ENCODE results near the gene ST6GALNAC3.
"Not testable (repeated sequence)": the region's sequence is repeated elsewhere in the genome, so short reads cannot be mapped to it uniquely, and the experiment has no call there.

ST6GALNAC3 gene

GRCh38 chr1:76109404-76109803 lies 34.9 kb downstream of the ST6GALNAC3 start:
- DNase-seq (ENCODE audit: low spot score), result no peak

- DNase-seq (ENCODE audit: low spot score), result no peak
Observed at GRCh38 chr1:76109901-76110560, 35.5 kb downstream of the ST6GALNAC3 start.

GRCh38 chr1:76110666-76111065 lies 36.1 kb downstream of the ST6GALNAC3 start:
- no peak for DNase-seq (ENCODE audit: low spot score)

GRCh38 chr1:76112321-76112720 lies 37.8 kb downstream of the ST6GALNAC3 start:
- not testable (repeated sequence) for DNase-seq (ENCODE audit: low spot score)

DNA sequence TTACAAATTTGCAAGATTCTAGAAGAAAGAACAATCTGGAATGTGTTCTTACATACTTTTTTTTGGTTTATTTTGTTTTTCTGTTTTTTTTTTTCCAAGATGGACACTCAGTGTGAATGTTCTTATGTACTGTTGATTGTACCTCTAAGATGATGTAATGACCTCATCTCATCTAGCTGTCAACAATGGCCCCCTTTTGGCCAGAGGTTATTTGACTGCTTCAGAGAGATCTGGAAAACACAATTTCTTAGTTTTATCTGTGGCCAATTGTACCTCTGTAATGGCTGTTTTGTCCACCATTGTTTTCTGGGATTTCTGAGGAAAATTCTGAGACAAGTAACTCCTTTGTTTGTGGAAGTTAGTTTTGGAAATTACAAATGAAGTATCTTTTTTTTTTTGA lies 38.9 kb downstream of the ST6GALNAC3 start:
- DNase-seq (ENCODE audit: low spot score), result no peak

- DNase-seq (ENCODE audit: low spot score), result no peak
Observed at GRCh38 chr1:76115171-76115570, 40.6 kb downstream of the ST6GALNAC3 start.

DNA sequence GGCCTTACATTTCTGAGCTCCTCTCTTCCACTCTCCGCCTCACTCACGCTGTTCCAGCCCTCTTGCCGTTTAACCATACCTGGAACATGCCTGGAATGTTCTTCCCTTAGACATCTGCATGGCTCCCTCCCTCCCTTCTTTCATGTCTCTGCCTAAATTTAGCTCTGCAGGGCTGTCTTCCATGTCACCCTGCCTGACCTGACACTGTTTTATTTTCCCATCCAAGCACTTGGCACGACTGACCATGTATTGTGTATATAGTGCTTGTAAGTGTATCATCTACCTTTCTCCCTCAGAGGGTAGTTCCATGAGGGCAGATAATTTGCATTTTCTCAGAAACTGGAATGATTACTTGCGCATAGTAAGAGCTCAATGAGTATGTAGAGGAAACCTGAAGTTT lies 47.3 kb downstream of the ST6GALNAC3 start:
- no peak for DNase-seq (ENCODE audit: low spot score)

- no peak for DNase-seq (ENCODE audit: low spot score)
Observed at GRCh38 chr1:76122271-76122670, 47.7 kb downstream of the ST6GALNAC3 start.

DNA sequence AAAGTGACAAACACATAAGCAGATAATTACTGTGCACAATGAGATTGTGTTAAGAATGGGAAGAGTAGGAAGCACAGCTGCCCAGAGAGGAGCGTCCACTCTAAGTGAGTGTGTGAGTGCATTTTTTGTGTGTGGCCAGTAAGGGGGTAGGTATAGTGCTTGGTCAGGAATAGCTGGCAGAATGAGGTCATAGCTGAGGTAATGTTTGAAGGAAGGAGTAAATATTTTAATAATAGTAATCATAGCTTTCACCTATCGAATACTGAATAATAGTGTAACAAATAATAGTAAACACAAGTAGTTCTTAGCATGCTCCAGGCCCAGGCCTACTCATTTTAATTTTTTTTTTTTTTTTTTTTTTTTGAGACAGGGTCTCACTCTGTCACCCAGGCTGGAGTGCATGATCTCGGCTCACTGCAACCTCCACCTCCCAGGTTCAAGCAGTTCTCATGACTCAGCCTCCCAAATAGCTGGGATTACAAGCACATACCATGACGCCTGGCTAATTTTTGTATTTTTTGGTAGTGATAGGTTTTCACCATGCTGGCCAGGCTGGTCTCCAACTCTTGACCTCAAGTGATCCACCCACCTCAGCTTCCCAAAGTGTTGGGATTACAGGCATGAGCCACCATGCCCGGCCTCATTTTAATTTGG lies 49.0 kb downstream of the ST6GALNAC3 start:
- DNase-seq (ENCODE audit: low spot score), result not testable (repeated sequence)

- DNase-seq (ENCODE audit: low spot score), result no peak
Observed at GRCh38 chr1:76124196-76124595, 49.6 kb downstream of the ST6GALNAC3 start.

DNA sequence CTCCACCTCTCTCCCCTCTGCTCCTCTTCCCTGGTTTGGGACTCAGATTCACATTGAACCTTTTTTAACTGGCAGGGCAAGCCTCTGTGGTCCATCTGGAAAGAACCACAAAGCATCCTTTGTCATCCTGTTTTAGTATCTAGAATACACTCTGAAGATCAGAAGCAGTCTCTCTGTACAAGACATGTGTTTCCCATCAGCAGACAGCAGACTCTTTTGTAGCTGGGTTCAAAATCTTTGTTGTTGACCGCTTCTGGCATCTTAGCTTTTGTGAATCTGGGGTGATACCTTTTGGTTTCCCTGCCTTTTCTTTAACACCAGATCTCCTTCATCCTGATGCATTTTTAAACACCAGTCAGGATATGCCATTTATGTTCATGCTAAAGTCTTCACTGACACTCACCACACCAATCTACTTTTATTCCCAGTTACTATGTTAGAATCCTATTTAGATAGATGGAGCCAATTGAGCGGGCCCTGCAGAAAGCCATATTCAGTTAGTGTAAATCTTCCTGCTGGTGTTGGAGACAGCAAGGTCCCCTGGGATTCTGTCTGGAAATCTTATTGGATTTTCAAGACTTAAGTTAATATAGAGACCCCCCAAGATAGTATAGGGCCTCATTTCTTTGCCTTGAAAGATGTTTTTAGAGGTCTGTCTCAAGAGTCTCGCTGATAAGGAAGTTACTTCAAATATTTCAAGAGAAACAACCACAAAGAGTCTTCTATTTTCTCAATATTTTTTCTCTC lies 51.1 kb downstream of the ST6GALNAC3 start:
- no peak for DNase-seq (ENCODE audit: low spot score)

GRCh38 chr1:76128096-76128495 lies 53.5 kb downstream of the ST6GALNAC3 start:
- no peak for DNase-seq (ENCODE audit: low spot score)

DNA sequence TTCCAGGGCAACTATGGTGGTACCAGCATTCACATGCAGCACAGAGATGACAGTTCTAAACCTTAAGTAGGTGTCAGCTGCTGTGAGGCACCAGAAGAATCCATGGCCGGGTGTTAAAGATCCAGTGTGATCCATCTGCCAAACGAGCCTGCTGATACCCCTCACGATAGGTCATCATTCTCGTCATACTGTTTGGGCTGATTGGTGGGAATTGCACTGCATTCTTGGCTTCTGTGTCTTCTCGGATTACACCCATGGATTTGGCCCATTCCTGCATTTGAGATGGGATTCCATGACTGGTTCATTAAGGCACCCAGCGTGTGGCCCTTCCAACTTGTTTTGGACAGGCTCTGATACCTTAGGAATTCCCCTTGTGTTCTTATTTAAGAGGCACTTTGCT lies 55.2 kb downstream of the ST6GALNAC3 start:
- DNase-seq (ENCODE audit: low spot score), result no peak

GRCh38 chr1:76130992-76131391 lies 56.4 kb downstream of the ST6GALNAC3 start:
- no peak for DNase-seq (ENCODE audit: low spot score)

DNA sequence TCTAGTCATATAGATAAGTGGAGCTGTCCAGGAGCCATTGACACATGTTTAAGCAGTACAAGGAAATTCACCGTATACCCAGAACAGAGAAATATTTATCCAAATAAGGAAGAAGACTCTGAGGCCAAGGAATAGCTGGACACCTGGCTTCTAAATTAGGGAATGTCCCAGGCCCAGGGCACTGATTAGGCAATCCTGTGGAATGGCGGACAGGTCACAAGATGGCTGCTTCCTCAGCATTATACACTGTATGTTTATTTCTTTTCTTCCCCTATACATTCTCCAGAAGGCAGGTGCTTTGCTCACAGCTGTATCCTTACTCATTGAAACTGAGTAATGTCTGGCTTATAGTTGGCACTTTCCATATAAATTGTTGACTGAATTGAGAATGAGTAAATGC lies 59.4 kb downstream of the ST6GALNAC3 start:
- no peak for DNase-seq (ENCODE audit: low spot score)

DNA sequence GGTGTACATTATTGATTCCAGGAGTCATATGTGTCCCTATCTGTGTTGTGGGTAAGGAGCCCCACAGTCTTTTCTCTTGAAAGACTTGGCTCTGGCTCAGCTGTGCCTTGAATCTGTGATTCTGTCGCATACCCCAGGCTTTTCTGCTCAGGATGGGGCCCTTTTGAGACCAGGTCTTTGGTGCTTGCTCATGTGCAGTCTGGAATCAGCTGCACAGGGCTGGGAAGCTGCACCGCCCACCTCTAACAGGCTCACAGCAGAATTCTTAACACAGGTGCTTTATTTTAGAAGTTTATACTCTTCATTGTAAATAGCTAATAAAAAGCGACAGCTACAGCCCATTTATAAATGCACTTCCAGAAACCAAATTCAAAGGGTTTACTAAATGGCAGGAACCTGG lies 61.3 kb downstream of the ST6GALNAC3 start:
- DNase-seq (ENCODE audit: low spot score), result no peak

GRCh38 chr1:76136894-76137293 lies 62.3 kb downstream of the ST6GALNAC3 start:
- no peak for DNase-seq (ENCODE audit: low spot score)

DNA sequence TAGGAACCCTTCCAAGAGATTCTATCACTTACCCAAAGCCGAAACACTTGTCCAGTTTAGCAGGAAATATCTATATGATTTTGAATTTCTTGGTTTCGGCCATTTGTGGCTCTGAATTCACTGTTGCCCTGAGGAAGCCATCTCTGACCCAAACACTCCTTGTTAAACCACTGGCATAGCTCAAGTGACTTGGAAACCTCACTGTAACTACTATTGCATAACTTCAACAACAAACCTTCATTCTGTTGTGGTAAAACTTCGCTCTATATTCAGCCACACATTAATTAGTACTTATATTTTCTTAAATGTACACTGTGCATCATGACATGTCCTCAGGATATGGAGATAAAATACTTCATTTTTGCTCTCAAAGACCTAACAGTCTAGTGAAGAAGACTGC lies 63.2 kb downstream of the ST6GALNAC3 start:
- DNase-seq (ENCODE audit: low spot score), result no peak

GRCh38 chr1:76138217-76138616 lies 63.7 kb downstream of the ST6GALNAC3 start:
- no peak for DNase-seq (ENCODE audit: low spot score)

DNA sequence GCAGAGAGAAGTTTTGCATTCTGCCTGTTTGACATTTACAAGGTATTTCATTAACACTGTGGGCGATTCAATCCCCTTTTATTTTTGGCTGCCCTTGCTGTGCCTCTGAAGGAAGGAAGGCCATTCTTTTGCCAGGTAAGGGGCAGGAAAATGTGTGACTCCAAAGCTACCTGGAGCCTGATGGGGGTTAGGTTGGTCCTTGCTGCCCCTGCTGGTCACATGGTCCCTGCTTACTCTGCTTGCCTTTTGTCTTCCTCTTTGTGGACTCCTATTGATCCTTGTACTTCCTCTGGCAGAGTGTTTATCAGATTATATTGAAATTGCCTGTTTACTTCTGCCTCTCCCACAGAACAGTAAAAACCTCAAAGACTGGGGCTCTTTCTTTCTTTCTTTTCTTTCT lies 65.7 kb downstream of the ST6GALNAC3 start:
- DNase-seq (ENCODE audit: low spot score), result no peak

DNA sequence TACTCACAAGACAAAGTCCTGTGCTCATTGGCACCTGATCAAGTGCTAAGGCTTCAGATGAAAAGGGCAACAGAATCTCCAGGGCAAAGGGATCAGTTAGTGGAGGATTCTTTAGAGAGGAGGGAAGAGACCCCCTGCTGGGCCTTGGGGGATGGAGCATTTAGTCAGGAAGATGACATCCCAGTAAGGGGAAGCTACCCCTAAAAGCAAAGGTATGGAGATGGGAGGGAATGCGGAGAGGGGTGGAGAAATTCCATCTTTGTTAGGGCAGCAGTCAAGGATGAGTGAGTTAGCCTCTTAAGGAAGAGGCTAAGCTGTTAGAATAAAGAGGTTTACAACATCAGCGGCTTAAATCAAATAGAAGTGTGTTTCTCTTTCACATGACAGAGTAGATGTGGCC lies 67.4 kb downstream of the ST6GALNAC3 start:
- no peak for DNase-seq (ENCODE audit: low spot score)

DNA sequence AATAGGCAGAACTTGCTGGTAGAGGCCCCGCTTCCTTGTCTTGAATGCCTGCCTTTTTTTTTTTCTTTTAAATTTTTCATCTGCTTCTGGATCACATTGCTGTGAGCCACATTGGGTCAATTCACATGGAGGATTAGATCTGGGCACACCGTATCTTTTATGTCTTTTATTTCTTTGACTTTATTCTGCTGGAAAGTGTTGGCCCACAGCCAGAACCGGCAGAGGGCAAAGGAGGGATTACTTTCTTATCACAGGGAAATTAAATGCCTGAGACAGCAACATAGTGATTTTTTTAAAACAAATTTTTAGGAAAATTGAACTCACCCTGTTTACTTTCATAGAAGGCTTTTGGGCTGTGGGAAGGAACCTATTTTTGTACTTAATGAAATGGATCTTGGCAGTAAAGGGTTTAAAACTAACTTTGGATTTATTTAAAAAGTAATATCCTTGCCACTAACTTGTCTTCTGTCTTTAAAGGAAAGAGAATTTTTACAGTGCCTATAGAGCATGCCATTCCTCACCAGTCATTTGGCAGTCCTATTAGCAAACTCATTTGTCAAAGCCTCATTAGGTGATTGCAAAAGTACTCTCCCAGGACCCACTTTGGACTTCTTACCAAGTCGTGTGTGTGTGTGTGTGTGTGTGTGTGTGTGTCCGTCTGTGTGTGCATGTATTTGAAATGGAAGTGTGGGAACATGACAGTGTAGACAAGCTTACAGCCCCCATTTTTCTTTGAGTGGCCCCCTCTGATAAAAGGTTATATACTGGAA lies 68.4 kb downstream of the ST6GALNAC3 start:
- no peak for DNase-seq (ENCODE audit: low spot score)

DNA sequence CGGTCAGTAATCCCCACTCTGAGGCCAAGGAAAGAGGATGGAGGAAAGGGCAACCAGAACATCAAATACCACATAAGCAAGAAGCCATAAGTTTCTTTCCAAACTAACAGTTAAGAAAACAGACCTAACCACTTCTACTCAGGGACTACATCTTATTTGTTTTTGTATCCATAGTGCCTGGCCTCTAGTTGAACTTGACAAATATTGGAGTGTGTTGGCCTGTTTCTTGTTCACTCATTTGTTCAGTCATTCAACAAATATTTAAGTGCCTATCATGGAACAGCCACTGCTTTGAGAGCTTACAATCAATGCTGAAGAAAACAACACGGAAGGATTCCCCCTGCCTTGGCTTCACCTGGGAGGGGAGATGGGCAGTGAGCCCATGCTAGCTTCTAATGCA lies 69.7 kb downstream of the ST6GALNAC3 start:
- no peak for DNase-seq (ENCODE audit: low spot score)
